Pancreas (tissue), 10 donors: ENCODE data around the gene PIM1. TPM values are rescaled to one million over a fixed set of nuclear protein-coding genes. Genes with fewer than 3 reads are reported as not detected.

Source experiments
- ATAC-seq, 4 donors: fragments of 200-7000 bp; cut with Tn5 transposase; one replicate each; pipeline versions ENCODE4 v1.8.0 to v1.9.1; 2020; ENCODE audit warnings: mild to moderate bottlenecking in 4 of 4, moderate library complexity in 4 of 4
- DNase-seq, 6 donors: peaks; one replicate each; pipeline ENCODE4 v3.0.0-alpha.2; 2020
- FAIRE-seq: peaks from 2 replicates; lab custom pipeline; 2012; peaks lifted over from hg19 to GRCh38; lab: Jason Lieb, UNC
- H3K27ac ChIP-seq, 4 donors: fragments of 200-600 bp; sonication (generic); 1 replicate in 3 of 4; 2 replicates in 1 of 4; pipeline versions ENCODE4 v1.5.0 to v1.8.0; 2020
- H3K27me3 ChIP-seq, 4 donors: fragments of 200-600 bp; one replicate each; pipeline ENCODE4 v1.8.0; 2021
- H3K36me3 ChIP-seq, 3 donors: fragments of 200-600 bp; sonication (generic) in 1 of 3; one replicate each; pipeline versions ENCODE4 v1.5.0 to v1.8.0; 2020 to 2021
- H3K4me1 ChIP-seq, 3 donors: fragments of 200-600 bp; one replicate each; pipeline ENCODE4 v1.8.0; 2021
- H3K4me3 ChIP-seq, 4 donors: fragments of 200-600 bp; sonication (generic) in 2 of 4; one replicate each; pipeline versions ENCODE4 v1.5.0 to v1.8.0; 2020 to 2021
- H3K9me3 ChIP-seq, 4 donors: fragments of 200-600 bp; one replicate each; pipeline ENCODE4 v1.8.0; 2021
- WGBS, 2 donors: extraction: QIAGEN DNeasy Blood & Tissue Kit; methylation state at CpG; one replicate each; pipeline ENCODE4 v1.1.7; 2013; 5-methylcytosine and 5-hydroxymethylcytosine counted together
- intact Hi-C, 3 donors: fragments of 100-400 bp; cut with DNase I; formaldehyde crosslinking; loops; one replicate each; pipeline versions ENCODE4 v1.11.1 to v1.14.2; 2022
- polyA plus RNA-seq, 2 donors: library from polyadenylated mRNA; stranded (reverse); fragments of 200-250 nt; gene quantifications; one replicate each; pipeline ENCODE4 v1.2.3, GENCODE V29; 2013
- total RNA-seq, 6 donors: library from RNA; stranded (reverse); fragmentation: NEBNext Ultra II Directional in 4 of 6; extraction: Animal tissue kit (Norgen Biotek cat#: 25700) in 4 of 6; gene quantifications; one replicate each; pipeline versions ENCODE4 v1.2.1 to v1.2.4, GENCODE V29; 2021 to 2023
- TF ChIP-seq, protein P1 (sequence below), 4 donors: fragments of 200-600 bp; sonication (generic) in 3 of 4; IDR thresholded peaks; one replicate each; pipeline versions ENCODE4 v1.5.0 to v1.8.0; 2021; ENCODE audit warnings: antibody characterized with exemption in 4 of 4
- donor health status: healthy with polysubstance abuse.
- donor health status: DM: no; HTN: no; CAD: no; lungs with moderate emphysema.
- donor health status: DM: no; HTN: no; CAD: no.
- donor health status: control.
- donor health status: control.
- donor health status: Bipolar disorder and iron deficiency.
- donor health status: DM: yes; HTN: yes; CAD: no.
- donor health status: DM: no; HTN: no; CAD: no.
- donor health status: DM: no; HTN: no; CAD: no.
- donor health status: DM: yes; HTN: yes; CAD: no.

PIM1 gene
- total and polyA plus RNA-seq, 8 donors: 7.5 to 25.3 (median 14.1) TPM

GRCh38 chr6:37138856-37139229 is 31.1 kb upstream of the PIM1 start:
- H3K4me1 ChIP-seq: peaks cover 0 to 15% (median 0%) of the 10 kb centered on the region in 3 donors
- TF ChIP-seq, protein P1, sequence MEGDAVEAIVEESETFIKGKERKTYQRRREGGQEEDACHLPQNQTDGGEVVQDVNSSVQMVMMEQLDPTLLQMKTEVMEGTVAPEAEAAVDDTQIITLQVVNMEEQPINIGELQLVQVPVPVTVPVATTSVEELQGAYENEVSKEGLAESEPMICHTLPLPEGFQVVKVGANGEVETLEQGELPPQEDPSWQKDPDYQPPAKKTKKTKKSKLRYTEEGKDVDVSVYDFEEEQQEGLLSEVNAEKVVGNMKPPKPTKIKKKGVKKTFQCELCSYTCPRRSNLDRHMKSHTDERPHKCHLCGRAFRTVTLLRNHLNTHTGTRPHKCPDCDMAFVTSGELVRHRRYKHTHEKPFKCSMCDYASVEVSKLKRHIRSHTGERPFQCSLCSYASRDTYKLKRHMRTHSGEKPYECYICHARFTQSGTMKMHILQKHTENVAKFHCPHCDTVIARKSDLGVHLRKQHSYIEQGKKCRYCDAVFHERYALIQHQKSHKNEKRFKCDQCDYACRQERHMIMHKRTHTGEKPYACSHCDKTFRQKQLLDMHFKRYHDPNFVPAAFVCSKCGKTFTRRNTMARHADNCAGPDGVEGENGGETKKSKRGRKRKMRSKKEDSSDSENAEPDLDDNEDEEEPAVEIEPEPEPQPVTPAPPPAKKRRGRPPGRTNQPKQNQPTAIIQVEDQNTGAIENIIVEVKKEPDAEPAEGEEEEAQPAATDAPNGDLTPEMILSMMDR (IDR thresholded peaks at IDR 0.05): no peak
- ATAC-seq (no peak), DNase-seq (no peak), FAIRE-seq (no peak)
- no peak overlapping the region for H3K4me3 ChIP-seq
- no peak overlapping the region for H3K27ac ChIP-seq
- no peaks in the 10 kb centered on the region for H3K36me3 ChIP-seq
- no peaks in the 10 kb centered on the region for H3K27me3 ChIP-seq
- no peaks in the 10 kb centered on the region for H3K9me3 ChIP-seq
- 68 to 81% methylated on average over 1 of the region's 1 CpG for WGBS, 2 donors
- intact Hi-C loops: no loop called here

GRCh38 chr6:37139230-37139962 is 30.6 kb upstream of the PIM1 start:
- 92 to 95% methylated on average over 5 of the region's 5 CpGs for WGBS, 2 donors
- no peak for DNase-seq
- no peaks in the 10 kb centered on the region for H3K36me3 ChIP-seq
- no peaks in the 10 kb centered on the region for H3K27me3 ChIP-seq
- intact Hi-C loops: no loop called here
- TF ChIP-seq, protein P1 (IDR thresholded peaks at IDR 0.05): no peak
- H3K4me3 ChIP-seq: no peak overlapping the region
- H3K4me1 ChIP-seq: peaks cover 0 to 15% (median 0%) of the 10 kb centered on the region in 3 donors
- no peak overlapping the region for H3K27ac ChIP-seq
- ATAC-seq: no peak
- FAIRE-seq: no peak
- no peaks in the 10 kb centered on the region for H3K9me3 ChIP-seq

GRCh38 chr6:37140145-37140544 is 29.8 kb upstream of the PIM1 start:
- peaks cover 0 to 10% (median 0%) of the 10 kb centered on the region in 3 donors for H3K4me1 ChIP-seq
- no peak overlapping the region for H3K4me3 ChIP-seq
- FAIRE-seq (no peak), ATAC-seq (no peak), DNase-seq (no peak)
- no peaks in the 10 kb centered on the region for H3K36me3 ChIP-seq
- H3K27me3 ChIP-seq: no peaks in the 10 kb centered on the region
- no peak overlapping the region for H3K27ac ChIP-seq
- no peaks in the 10 kb centered on the region for H3K9me3 ChIP-seq
- TF ChIP-seq, protein P1 (IDR thresholded peaks at IDR 0.05): no peak
- WGBS, 2 donors: 85 to 95% methylated on average over 3 of the region's 3 CpGs
- intact Hi-C loops: no loop called here

- Histone ChIP-seq H3K4me1 (peaks cover 0 to 4% (median 0%) of the 10 kb centered on the region in 3 donors), H3K27ac (no peak overlapping the region)
Observed at GRCh38 chr6:37141281-37142049, 28.5 kb upstream of the PIM1 start.

More at GRCh38 chr6:37141281-37142049, 28.5 kb upstream of the PIM1 start:
- ATAC-seq: peak in 1 of 4 donors; percentile 31
- intact Hi-C loops: no loop called here
- TF ChIP-seq, protein P1 (IDR thresholded peaks at IDR 0.05): no peak
- H3K9me3 ChIP-seq: no peaks in the 10 kb centered on the region
- H3K4me3 ChIP-seq: no peak overlapping the region
- no peak for FAIRE-seq
- H3K36me3 ChIP-seq: no peaks in the 10 kb centered on the region
- no peak for DNase-seq
- WGBS, 2 donors: 72 to 82% methylated on average over 5 of the region's 5 CpGs
- no peaks in the 10 kb centered on the region for H3K27me3 ChIP-seq
